Muscle layer of duodenum (tissue), 2 donors: ENCODE measurements around the gene ADAMTSL2.

ENCODE experiments used
- H3K27ac ChIP-seq: one replicate; pipeline ENCODE4 v1.7.0; 2013; ENCODE audit warnings: mild to moderate bottlenecking, low read length
- H3K27me3 ChIP-seq: one replicate; pipeline ENCODE4 v1.7.0; 2013; ENCODE audit warnings: low read depth, mild to moderate bottlenecking, control low read depth, low read length
- H3K36me3 ChIP-seq, 2 donors: one replicate each; pipeline ENCODE4 v1.7.0; 2013; ENCODE audit warnings: low read length in 2 of 2, control low read depth in 1 of 2, mild to moderate bottlenecking in 1 of 2; ENCODE audit not compliant: insufficient read depth in 2 of 2, control insufficient read depth in 1 of 2
- H3K4me1 ChIP-seq, 2 donors: one replicate each; pipeline ENCODE4 v1.7.0; 2013; ENCODE audit warnings: low read length in 2 of 2, mild to moderate bottlenecking in 2 of 2, control low read depth in 1 of 2, moderate library complexity in 1 of 2; ENCODE audit not compliant: insufficient read depth in 2 of 2, control insufficient read depth in 1 of 2
- H3K4me3 ChIP-seq, 2 donors: one replicate each; pipeline ENCODE4 v1.7.0; 2013; ENCODE audit warnings: low read length in 2 of 2, low read depth in 1 of 2, mild to moderate bottlenecking in 1 of 2
- H3K9me3 ChIP-seq, 2 donors: one replicate each; pipeline ENCODE4 v1.7.0; 2013; ENCODE audit warnings: low read length in 2 of 2, control low read depth in 1 of 2, mild to moderate bottlenecking in 1 of 2; ENCODE audit not compliant: control insufficient read depth in 1 of 2
- donor health status: healthy.

The ADAMTSL2 gene

GRCh38 chr9:133493428-133493827, 41.1 kb upstream of the ADAMTSL2 start:
- H3K36me3 ChIP-seq, result no peaks in the 10 kb centered on the region
- no peak overlapping the region for H3K27ac ChIP-seq
- H3K4me1 ChIP-seq, result peaks cover 0 to 9% of the 10 kb centered on the region in 2 donors
- no peak overlapping the region for H3K4me3 ChIP-seq
- no peaks in the 10 kb centered on the region for H3K27me3 ChIP-seq
- H3K9me3 ChIP-seq, result no peaks in the 10 kb centered on the region

GRCh38 chr9:133493845-133494540, 40.5 kb upstream of the ADAMTSL2 start:
- Histone ChIP-seq H3K9me3 (no peaks in the 10 kb centered on the region), H3K27ac (no peak overlapping the region), H3K27me3 (no peaks in the 10 kb centered on the region), H3K36me3 (no peaks in the 10 kb centered on the region), H3K4me1 (peaks cover 0 to 9% of the 10 kb centered on the region in 2 donors), H3K4me3 (no peak overlapping the region)

GRCh38 chr9:133494636-133495326, 39.7 kb upstream of the ADAMTSL2 start:
- Histone ChIP-seq H3K36me3 (no peaks in the 10 kb centered on the region), H3K27ac (no peak overlapping the region), H3K4me1 (peaks cover 0 to 13% of the 10 kb centered on the region in 2 donors), H3K9me3 (no peaks in the 10 kb centered on the region), H3K27me3 (no peaks in the 10 kb centered on the region), H3K4me3 (no peak overlapping the region)

GRCh38 chr9:133495327-133496293, 38.9 kb upstream of the ADAMTSL2 start:
- Histone ChIP-seq H3K27me3 (no peaks in the 10 kb centered on the region), H3K9me3 (no peaks in the 10 kb centered on the region), H3K4me3 (no peak overlapping the region), H3K36me3 (no peaks in the 10 kb centered on the region), H3K4me1 (peaks cover 0 to 13% of the 10 kb centered on the region in 2 donors), H3K27ac (no peak overlapping the region)

- no peak overlapping the region for H3K4me3 ChIP-seq
- H3K4me1 ChIP-seq, result peaks cover 0 to 8% of the 10 kb centered on the region in 2 donors
- H3K36me3 ChIP-seq, result no peaks in the 10 kb centered on the region
- no peak overlapping the region for H3K27ac ChIP-seq
- no peaks in the 10 kb centered on the region for H3K27me3 ChIP-seq
- H3K9me3 ChIP-seq, result peaks cover 0 to 9% of the 10 kb centered on the region in 2 donors
These were observed 37.4 kb upstream of the ADAMTSL2 start for GRCh38 chr9:133496861-133497842.

- Histone ChIP-seq H3K4me1 (peaks cover 0 to 4% of the 10 kb centered on the region in 2 donors), H3K9me3 (peaks cover 0 to 13% of the 10 kb centered on the region in 2 donors), H3K27ac (no peak overlapping the region), H3K36me3 (no peaks in the 10 kb centered on the region), H3K27me3 (no peaks in the 10 kb centered on the region), H3K4me3 (no peak overlapping the region)
These were observed 35.2 kb upstream of the ADAMTSL2 start for GRCh38 chr9:133499132-133499891.

GRCh38 chr9:133499892-133500270, 34.6 kb upstream of the ADAMTSL2 start:
- peaks cover 0 to 4% of the 10 kb centered on the region in 2 donors for H3K4me1 ChIP-seq
- H3K27ac ChIP-seq, result no peak overlapping the region
- peaks cover 0 to 13% of the 10 kb centered on the region in 2 donors for H3K9me3 ChIP-seq
- no peaks in the 10 kb centered on the region for H3K36me3 ChIP-seq
- H3K4me3 ChIP-seq, result no peak overlapping the region
- no peaks in the 10 kb centered on the region for H3K27me3 ChIP-seq

- Histone ChIP-seq H3K27ac (no peak overlapping the region), H3K9me3 (peaks cover 0 to 13% of the 10 kb centered on the region in 2 donors), H3K4me1 (peaks cover 0 to 12% of the 10 kb centered on the region in 2 donors), H3K36me3 (no peaks in the 10 kb centered on the region), H3K27me3 (no peaks in the 10 kb centered on the region), H3K4me3 (no peak overlapping the region)
These were observed 32.4 kb upstream of the ADAMTSL2 start for GRCh38 chr9:133502112-133502511.

GRCh38 chr9:133505186-133505830, 29.2 kb upstream of the ADAMTSL2 start:
- no peaks in the 10 kb centered on the region for H3K27me3 ChIP-seq
- H3K4me1 ChIP-seq, result peaks cover 0 to 20% of the 10 kb centered on the region in 2 donors
- peaks cover 0 to 13% of the 10 kb centered on the region in 2 donors for H3K9me3 ChIP-seq
- H3K36me3 ChIP-seq, result no peaks in the 10 kb centered on the region
- no peak overlapping the region for H3K4me3 ChIP-seq
- H3K27ac ChIP-seq, result no peak overlapping the region
